H1 (cell line): ENCODE measurements around the gene TMEM178B. TPM values are rescaled to one million over a fixed set of nuclear protein-coding genes. Genes with fewer than 3 reads are reported as not detected.

Experiments used
- CTCF ChIA-PET: fragments of 300-600 bp; sonication (Branson Sonifier 250); formaldehyde crosslinking; loops from one replicate; lab custom pipeline; 2021; ENCODE audit not compliant: partially characterized antibody; lab: Charles Lee
- POLR2A ChIA-PET: fragments of 300-600 bp; sonication (Branson Sonifier 250); formaldehyde crosslinking; loops from one replicate; lab custom pipeline; 2021; ENCODE audit warnings: inconsistent platforms; ENCODE audit not compliant: partially characterized antibody; lab: Charles Lee
- DNase-seq, 2 experiments: peaks; one replicate each; pipeline versions ENCODE4 v3.0.0 to v3.0.0-alpha.2; 2010 to 2022; ENCODE audit warnings: low spot score in 2 of 2, low read depth in 1 of 2, mixed read lengths in 1 of 2
- FAIRE-seq: peaks from 2 replicates; lab custom pipeline; 2011; peaks lifted over from hg19 to GRCh38; lab: Jason Lieb, UNC
- H2AFZ ChIP-seq: 2 replicates; pipeline ENCODE4 v1.8.1; 2012; ENCODE audit warnings: low read length, inconsistent platforms
- H2AK5ac ChIP-seq: 2 replicates; pipeline ENCODE4 v1.6.1; 2013; ENCODE audit warnings: low read depth, low read length
- H2BK120ac ChIP-seq: replicated peaks from 2 replicates; pipeline ENCODE3; 2013; ENCODE audit warnings: low read depth, low read length, inconsistent platforms
- H2BK12ac ChIP-seq: 2 replicates; pipeline ENCODE4 v1.6.1; 2013; ENCODE audit warnings: low read depth, low read length
- H2BK15ac ChIP-seq: 2 replicates; pipeline ENCODE4 v1.6.1; 2013; ENCODE audit warnings: low read length
- H2BK20ac ChIP-seq: 2 replicates; pipeline ENCODE4 v1.6.1; 2013; ENCODE audit warnings: low read length
- H2BK5ac ChIP-seq: 2 replicates; pipeline ENCODE4 v1.6.1; 2013; ENCODE audit warnings: low read depth, low read length
- H3K14ac ChIP-seq: 2 replicates; pipeline ENCODE4 v1.6.1; 2013; ENCODE audit warnings: inconsistent platforms; ENCODE audit not compliant: insufficient read length
- H3K18ac ChIP-seq: 2 replicates; pipeline ENCODE4 v1.6.1; 2013; ENCODE audit warnings: low read length; ENCODE audit errors: extremely low read depth
- H3K23ac ChIP-seq: 2 replicates; pipeline ENCODE4 v1.6.1; 2013; ENCODE audit warnings: inconsistent platforms; ENCODE audit not compliant: insufficient read length
- H3K23me2 ChIP-seq: 2 replicates; pipeline ENCODE4 v1.6.1; 2013; ENCODE audit warnings: low read depth, low read length
- H3K27ac ChIP-seq: 2 replicates; pipeline ENCODE4 v1.6.1; 2011; ENCODE audit warnings: low read depth, low read length, inconsistent platforms
- H3K27me3 ChIP-seq, 4 experiments: replicated peaks in 1 of 4; 1 replicate in 1 of 4; 2 replicates in 3 of 4; pipeline versions ENCODE4 v1.6.1 to v1.8.1; 2011 to 2013; ENCODE audit warnings: low read length in 3 of 4, mild to moderate bottlenecking in 3 of 4, inconsistent platforms in 2 of 4, mixed read lengths in 2 of 4, moderate library complexity in 1 of 4; ENCODE audit not compliant: control insufficient read depth in 3 of 4, insufficient read depth in 3 of 4; ENCODE audit errors: extremely low read depth in 1 of 4
- H3K36me3 ChIP-seq, 4 experiments: 2 replicates each; pipeline versions ENCODE4 v1.6.1 to v1.8.1; 2011 to 2013; ENCODE audit warnings: mild to moderate bottlenecking in 4 of 4, low read length in 3 of 4, moderate library complexity in 2 of 4, control low read depth in 1 of 4, inconsistent platforms in 1 of 4; ENCODE audit not compliant: insufficient read depth in 4 of 4, control insufficient read depth in 2 of 4
- H3K4ac ChIP-seq: replicated peaks from 2 replicates; pipeline ENCODE3; 2013; ENCODE audit warnings: low read length, low read depth, mixed read lengths, inconsistent platforms; ENCODE audit not compliant: insufficient read length
- H3K4me1 ChIP-seq, 4 experiments: replicated peaks in 1 of 4; 1 replicate in 1 of 4; 2 replicates in 3 of 4; pipeline versions ENCODE4 v1.6.1 to v1.8.1; 2011 to 2013; ENCODE audit warnings: low read length in 3 of 4, inconsistent platforms in 2 of 4, mixed read lengths in 1 of 4; ENCODE audit not compliant: insufficient read depth in 4 of 4, control insufficient read depth in 3 of 4
- H3K4me2 ChIP-seq, 2 experiments: 2 replicates each; pipeline versions ENCODE4 v1.6.1 to v1.8.1; 2011 to 2013; ENCODE audit warnings: low read depth in 2 of 2, low read length in 2 of 2, control low read depth in 1 of 2, inconsistent platforms in 1 of 2, mild to moderate bottlenecking in 1 of 2; ENCODE audit not compliant: insufficient read depth in 1 of 2
- H3K4me3 ChIP-seq, 4 experiments: fragments of 200-600, 300-600 bp in 1 of 4; sonication (generic), shearing (Covaris generic), sonication (Bioruptor Twin) in 1 of 4; 2 replicates each; pipeline versions ENCODE4 v1.5.1 to v1.8.1; 2011 to 2016; ENCODE audit warnings: low read length in 4 of 4, low read depth in 3 of 4, control low read depth in 2 of 4, inconsistent platforms in 2 of 4, mild to moderate bottlenecking in 2 of 4, mixed read lengths in 1 of 4, moderate library complexity in 1 of 4; ENCODE audit not compliant: insufficient read depth in 2 of 4; ENCODE audit errors: extremely low read depth in 1 of 4
- H3K56ac ChIP-seq: replicated peaks from 2 replicates; pipeline ENCODE3; 2013; ENCODE audit warnings: low read depth, mild to moderate bottlenecking, mixed read lengths, low read length, inconsistent platforms; ENCODE audit not compliant: insufficient read length
- H3K79me1 ChIP-seq: 2 replicates; pipeline ENCODE4 v1.6.1; 2013; ENCODE audit warnings: low read depth, low read length, control low read depth
- H3K79me2 ChIP-seq, 2 experiments: 2 replicates each; pipeline versions ENCODE4 v1.6.1 to v1.8.1; 2012 to 2013; ENCODE audit warnings: low read length in 2 of 2, mild to moderate bottlenecking in 2 of 2, inconsistent platforms in 1 of 2; ENCODE audit not compliant: insufficient read depth in 2 of 2, control insufficient read depth in 1 of 2
- H3K9ac ChIP-seq, 4 experiments: replicated peaks in 1 of 4; 1 replicate in 1 of 4; 2 replicates in 3 of 4; pipeline versions ENCODE4 v1.6.1 to v1.8.1; 2011 to 2013; ENCODE audit warnings: low read depth in 3 of 4, low read length in 3 of 4, control low read depth in 2 of 4, mild to moderate bottlenecking in 2 of 4, moderate library complexity in 2 of 4, inconsistent platforms in 1 of 4; ENCODE audit errors: extremely low read depth in 1 of 4
- H3K9me3 ChIP-seq, 2 experiments: 2 replicates each; pipeline versions ENCODE4 v1.6.1 to v1.8.1; 2012 to 2013; ENCODE audit warnings: mild to moderate bottlenecking in 2 of 2, moderate library complexity in 2 of 2, control low read depth in 1 of 2, inconsistent platforms in 1 of 2, low read depth in 1 of 2, low read length in 1 of 2, mixed read lengths in 1 of 2; ENCODE audit not compliant: insufficient read depth in 2 of 2
- H4K20me1 ChIP-seq, 2 experiments: replicated peaks in 1 of 2; 2 replicates each; pipeline versions ENCODE3 to v1.8.1; 2011 to 2013; ENCODE audit warnings: inconsistent platforms in 2 of 2, low read length in 2 of 2, mild to moderate bottlenecking in 1 of 2; ENCODE audit not compliant: insufficient read depth in 2 of 2, control insufficient read depth in 1 of 2
- H4K5ac ChIP-seq: 2 replicates; pipeline ENCODE4 v1.6.1; 2013; ENCODE audit warnings: low read length, low read depth, mixed read lengths, inconsistent platforms; ENCODE audit not compliant: insufficient read length
- H4K8ac ChIP-seq: 2 replicates; pipeline ENCODE4 v1.8.0; 2013; ENCODE audit warnings: mild to moderate bottlenecking, moderate library complexity, low read length, inconsistent platforms; ENCODE audit not compliant: insufficient read depth; ENCODE audit errors: extremely low read depth
- H4K91ac ChIP-seq: replicated peaks from 2 replicates; pipeline ENCODE3; 2013; ENCODE audit warnings: low read length, mixed read lengths, inconsistent platforms; ENCODE audit not compliant: insufficient read length
- ASH2L ChIP-seq: fragments of 200-600, 300-600 bp; sonication (generic); IDR thresholded peaks from one replicate; pipeline ENCODE4 v1.7.1; 2017; ENCODE audit warnings: low read length
- EP300 ChIP-seq, 2 experiments: IDR thresholded peaks; 1 replicate in 1 of 2; 2 replicates in 1 of 2; pipeline ENCODE4 v1.6.1; 2011 to 2012; ENCODE audit warnings: low read depth in 2 of 2, low read length in 2 of 2, mild to moderate bottlenecking in 2 of 2, borderline replicate concordance in 1 of 2, inconsistent platforms in 1 of 2, moderate library complexity in 1 of 2
- GTF2F1 ChIP-seq: IDR thresholded peaks from 2 replicates; pipeline ENCODE4 v1.6.1; 2012; ENCODE audit warnings: low read depth, low read length, improper control_type of control experiment, borderline replicate concordance
- SP1 ChIP-seq: IDR thresholded peaks from 2 replicates; pipeline ENCODE4 v1.6.1; 2011; ENCODE audit warnings: low read depth, low read length
- WGBS, 2 experiments: shearing (Covaris generic) in 1 of 2; methylation state at CpG; one replicate each; pipeline versions ENCODE4 v1.1.6 to v1.1.7; 2013 to 2015; ENCODE audit warnings: low lambda C conversion rate in 2 of 2, mixed read lengths in 2 of 2, inconsistent platforms in 1 of 2, low coverage in 1 of 2, missing lambda C conversion rate in 1 of 2; ENCODE audit not compliant: insufficient replicate concordance in 2 of 2, insufficient coverage in 1 of 2, insufficient read length in 1 of 2; ENCODE audit errors: extremely low coverage in 1 of 2, missing lambda C conversion rate in 1 of 2; 5-methylcytosine and 5-hydroxymethylcytosine counted together
- polyA plus RNA-seq, 7 experiments: library from polyadenylated mRNA; depleted of rRNA in 3 of 7; stranded (reverse) in 5 of 7; unstranded in 2 of 7; fragments of >200 nt in 5 of 7; fragments of 200-250 nt in 2 of 7; gene quantifications; 1 replicate in 5 of 7; 2 replicates in 1 of 7; 4 replicates in 1 of 7; pipeline versions ENCODE4 v1.2.1 to v1.2.3, GENCODE V29; 2011 to 2013; ENCODE audit warnings: missing spikeins in 2 of 7, mixed read lengths in 2 of 7
- total RNA-seq: library from RNA; stranded (reverse); fragmentation: NEBNext Ultra II Directional; extraction: Animal tissue kit (Norgen Biotek cat#: 25700); gene quantifications from 2 replicates; pipeline ENCODE4 v1.2.1, GENCODE V29; 2021

The TMEM178B gene
- total and polyA plus RNA-seq, 2 of the 8 experiments (the other 6 are each of a cell fraction or from before 2014, with no cell fraction given), result 5.3 to 18.1 TPM

GRCh38 chr7:141166926-141167325 lies 93.1 kb downstream of the TMEM178B start:
- FAIRE-seq (no peak), DNase-seq (no peak)
- no peak overlapping the region for H4K8ac ChIP-seq
- H3K4ac ChIP-seq, result no peak overlapping the region
- 0 out of 2 replicates have a peak, but pooled peaks cover 2% of the 10 kb centered on the region for H3K79me1 ChIP-seq
- TF ChIP-seq ASH2L (no peak), GTF2F1 (no peak), EP300 (IDR thresholded peaks at IDR 0.05; ENCODE audit: borderline replicate concordance in 1 of 2, low read depth in 2 of 2, low read length in 2 of 2) (no peak), SP1 (no peak)
- H3K79me2 ChIP-seq, result no peaks in the 10 kb centered on the region
- no peak overlapping the region for H3K23ac ChIP-seq
- H3K4me1 ChIP-seq, result no peaks in the 10 kb centered on the region
- no peak overlapping the region for H2BK15ac ChIP-seq
- no peak overlapping the region for H3K4me2 ChIP-seq
- no peak overlapping the region for H2AK5ac ChIP-seq
- no peaks in the 10 kb centered on the region for H3K27me3 ChIP-seq
- H2BK5ac ChIP-seq, result no peak overlapping the region
- H4K20me1 ChIP-seq, result no peaks in the 10 kb centered on the region
- H3K9ac ChIP-seq, result no peak overlapping the region
- no peak overlapping the region for H2AFZ ChIP-seq
- H3K23me2 ChIP-seq, result no peaks in the 10 kb centered on the region
- peaks cover 0 to 3% of the 10 kb centered on the region in 2 experiments; a peak in 1 of 4 replicates for H3K9me3 ChIP-seq
- no peaks in the 10 kb centered on the region for H3K36me3 ChIP-seq
- no peak overlapping the region for H4K91ac ChIP-seq
- 88% methylated on average over 6 of the region's 6 CpGs; no CpG with 5 or more reads in 1 of the 2 experiments for WGBS, 2 experiments
- no peak overlapping the region for H3K56ac ChIP-seq
- POLR2A ChIA-PET, result no interaction called here
- H4K5ac ChIP-seq, result no peak overlapping the region
- no peak overlapping the region for H2BK12ac ChIP-seq
- no peak overlapping the region for H3K4me3 ChIP-seq
- H2BK20ac ChIP-seq, result no peak overlapping the region
- H3K18ac ChIP-seq, result no peak overlapping the region
- CTCF ChIA-PET, result interaction anchor here (1.3 to 1.7 kb wide), 2 partner anchors 95 to 366 kb away, joined by 3 to 5 read pairs; no protein-coding TSS in a partner anchor
- H3K27ac ChIP-seq, result no peak overlapping the region
- H3K14ac ChIP-seq, result no peak overlapping the region
- no peak overlapping the region for H2BK120ac ChIP-seq
